BLaER1 treated with 17β-estradiol and CSF1 and Interleukin-3, amounts not matched to agents 10 nM and 100 nM (cell line): Measurements from ENCODE around the gene RFXANK.
A peak's percentile ranks its signal among the peaks of the same experiment; 100 is the strongest.

Experiments
- H3K27ac ChIP-seq, 11 experiments: shearing (Covaris generic); formaldehyde crosslinking; 2 replicates each; pipeline ENCODE4 v1.8.1; 2022
- H3K27me3 ChIP-seq, 11 experiments: shearing (Covaris generic); formaldehyde crosslinking; 2 replicates each; pipeline ENCODE4 v1.8.1; 2022
- H3K36me3 ChIP-seq, 11 experiments: shearing (Covaris generic); formaldehyde crosslinking; 2 replicates each; pipeline ENCODE4 v1.8.1; 2022
- H3K4me1 ChIP-seq, 10 experiments: shearing (Covaris generic); formaldehyde crosslinking; 2 replicates each; pipeline ENCODE4 v1.8.1; 2022
- H3K4me2 ChIP-seq, 11 experiments: shearing (Covaris generic); formaldehyde crosslinking; 2 replicates each; pipeline ENCODE4 v1.8.1; 2022
- H3K4me3 ChIP-seq, 10 experiments: shearing (Covaris generic); formaldehyde crosslinking; 2 replicates each; pipeline ENCODE4 v1.8.1; 2022
- H3K9ac ChIP-seq, 11 experiments: shearing (Covaris generic); formaldehyde crosslinking; 2 replicates each; pipeline ENCODE4 v1.8.1; 2022
- H3K9me3 ChIP-seq, 11 experiments: shearing (Covaris generic); formaldehyde crosslinking; replicated peaks in 1 of 11; 2 replicates each; pipeline ENCODE4 v1.8.1; 2022
- H4K20me1 ChIP-seq, 11 experiments: shearing (Covaris generic); formaldehyde crosslinking; 2 replicates each; pipeline ENCODE4 v1.8.1; 2022
- Cebpa-rat ChIP-seq, 11 experiments: shearing (Covaris generic); IDR thresholded peaks; 2 replicates each; pipeline ENCODE4 v1.8.1; 2022

The RFXANK gene

DNA sequence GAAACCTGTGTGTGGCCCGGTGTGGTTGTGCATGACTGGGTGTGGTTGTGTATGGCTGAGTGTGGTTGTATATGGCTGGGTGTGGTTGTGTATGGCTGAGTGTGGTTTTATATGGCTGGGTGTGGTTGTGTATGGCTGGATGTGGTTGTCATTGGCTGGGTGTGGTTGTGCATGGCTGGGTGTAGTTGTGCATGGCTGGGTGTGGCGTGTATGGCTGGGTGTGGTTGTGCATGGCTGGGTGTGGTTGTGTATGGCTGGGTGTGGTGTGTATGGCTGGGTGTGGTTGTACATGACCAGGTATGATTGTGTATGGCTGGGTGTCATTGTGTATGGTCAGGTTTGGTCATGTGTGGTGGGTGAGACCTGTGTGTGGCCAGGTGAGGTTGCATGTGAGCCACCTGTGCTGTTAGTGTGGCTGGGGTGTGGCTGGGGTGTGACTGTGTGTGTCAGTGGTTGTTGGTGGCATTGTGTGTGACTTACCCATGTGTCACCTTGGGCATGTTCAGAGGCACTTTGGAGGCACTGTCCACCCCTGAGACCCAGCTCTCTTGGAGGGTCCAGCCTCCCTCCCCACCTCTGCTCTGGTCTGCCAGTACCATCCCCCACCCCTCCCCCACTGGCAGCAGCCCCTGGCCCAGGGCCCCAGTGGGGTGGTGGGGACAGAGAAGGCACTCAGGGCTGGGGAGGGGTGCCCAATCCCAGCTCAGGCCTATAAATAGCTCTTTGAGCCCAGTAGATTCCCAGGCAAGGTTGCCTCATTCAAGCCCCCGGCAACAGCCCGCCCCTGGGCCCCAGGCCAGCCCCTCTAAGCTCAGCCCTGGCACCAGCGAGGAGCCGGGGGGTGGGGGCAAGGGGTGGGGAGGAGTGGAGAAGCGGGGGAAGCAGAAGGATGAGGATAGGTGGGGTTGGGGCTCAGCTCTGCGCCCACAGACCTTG is 15.8 kb downstream of the RFXANK start:
- Histone ChIP-seq H3K27ac (no peak overlapping the region), H3K27me3 (peaks cover 20 to 40% (median 25%) of the 10 kb centered on the region in 11 experiments), H3K4me2 (peak overlapping the region in 3 of 11 experiments; percentile 4 to 43 (median 11); a peak in 4 of 22 replicates), H4K20me1 (peaks cover 0 to 6% (median 0%) of the 10 kb centered on the region in 11 experiments; a peak in 4 of 22 replicates), H3K9ac (no peak overlapping the region), H3K36me3 (no peaks in the 10 kb centered on the region), H3K4me1 (peaks cover 0 to 16% (median 9%) of the 10 kb centered on the region in 10 experiments; a peak in 10 of 20 replicates), H3K9me3 (no peaks in the 10 kb centered on the region; a peak in 1 of 22 replicates), H3K4me3 (no peak overlapping the region)
- no peak for TF ChIP-seq Cebpa-rat (IDR thresholded peaks at IDR 0.05)

DNA sequence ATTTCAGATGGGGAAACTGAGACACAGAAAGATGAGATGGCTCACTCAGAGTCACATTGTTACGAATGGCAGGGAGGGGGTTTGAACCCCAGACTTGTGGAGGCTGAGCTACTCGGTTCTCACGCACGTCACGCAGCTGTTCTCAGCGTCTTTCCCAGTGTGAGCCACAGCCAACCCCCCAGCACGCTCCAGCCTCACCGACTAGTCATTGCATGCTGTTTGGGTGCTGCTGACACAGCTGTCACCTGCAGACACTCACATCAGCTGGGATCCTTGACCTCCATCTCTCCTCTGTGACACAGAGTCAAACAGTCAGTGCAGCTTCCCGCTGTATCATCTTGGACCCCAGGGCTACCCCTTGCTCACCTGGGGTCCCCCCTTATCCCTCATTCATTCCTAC is 17.3 kb downstream of the RFXANK start:
- Histone ChIP-seq H3K27me3 (peaks cover 35 to 55% (median 40%) of the 10 kb centered on the region in 11 experiments), H3K27ac (no peak overlapping the region), H3K9me3 (no peaks in the 10 kb centered on the region; a peak in 1 of 22 replicates), H3K4me3 (no peak overlapping the region), H3K4me1 (peaks cover 0 to 9% (median under 1%) of the 10 kb centered on the region in 10 experiments; a peak in 6 of 20 replicates), H3K36me3 (no peaks in the 10 kb centered on the region), H4K20me1 (peaks cover 0 to 21% (median 0%) of the 10 kb centered on the region in 11 experiments; a peak in 5 of 22 replicates), H3K4me2 (no peak overlapping the region), H3K9ac (no peak overlapping the region)
- TF ChIP-seq Cebpa-rat (IDR thresholded peaks at IDR 0.05): no peak

DNA sequence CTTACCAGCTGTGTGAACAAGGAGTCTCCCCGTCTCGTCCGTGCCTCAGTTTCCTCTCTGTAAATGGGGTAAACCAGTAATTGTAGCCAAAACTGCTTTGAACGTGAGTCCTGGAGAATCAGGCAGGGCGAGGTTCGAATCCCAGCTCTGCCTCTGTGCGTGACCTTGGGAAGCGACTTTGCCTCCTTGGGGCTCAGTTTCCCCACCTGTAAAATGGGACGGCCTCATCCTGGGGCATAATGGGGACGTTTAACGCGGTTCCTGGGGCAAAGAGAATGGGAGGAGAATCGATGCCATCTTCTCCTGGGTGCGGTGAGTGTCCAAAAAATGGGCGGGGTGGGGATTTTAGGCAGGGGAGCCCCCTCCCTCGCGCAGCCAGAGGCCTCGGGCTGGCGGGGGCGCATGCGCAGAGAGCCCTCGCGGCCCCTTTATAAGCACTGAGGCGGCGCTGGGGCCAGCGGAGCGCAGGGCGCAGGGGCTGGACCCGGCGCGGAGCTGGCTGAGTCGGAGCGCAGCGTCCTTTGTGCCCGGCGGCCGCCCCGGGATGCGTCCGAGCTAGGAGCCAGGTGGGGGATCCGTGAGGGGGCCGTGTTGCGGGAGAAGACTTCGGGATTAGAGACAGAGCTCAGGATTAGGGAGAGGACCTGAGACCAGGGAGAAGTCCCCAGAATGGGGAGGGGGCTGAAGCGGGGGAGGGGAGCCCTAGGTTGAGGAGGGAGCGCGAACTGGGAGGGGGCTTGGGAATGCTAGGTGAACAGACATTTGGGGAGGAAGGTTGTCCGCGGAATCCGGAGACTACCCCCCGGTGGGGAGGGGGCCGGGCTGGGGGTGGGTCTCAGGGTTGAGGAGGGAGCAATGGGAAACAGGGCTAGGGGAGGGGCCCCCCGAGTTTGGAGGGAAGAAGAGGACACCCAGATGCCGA is 19.7 kb downstream of the RFXANK start, which contains the start of gene NCAN:
TSS of gene NCAN (plus strand) at position 460 of the 922 bp plus-strand sequence. CDS start 4,996 bp downstream, outside the sequence.
- Histone ChIP-seq H3K9me3 (peaks cover 0 to 3% (median 0%) of the 10 kb centered on the region in 11 experiments; a peak in 2 of 22 replicates), H3K4me2 (no peak within 1 kb of the TSS), H3K36me3 (no peaks in the 10 kb centered on the region), H3K4me3 (no peak within 1 kb of the TSS), H3K27me3 (peaks cover 37 to 61% (median 45%) of the 10 kb centered on the region in 11 experiments), H3K27ac (no peak within 1 kb of the TSS), H3K9ac (no peak within 1 kb of the TSS), H4K20me1 (peaks cover 0 to 21% (median 0%) of the 10 kb centered on the region in 11 experiments; a peak in 6 of 22 replicates), H3K4me1 (peaks cover 0 to 9% (median 0%) of the 10 kb centered on the region in 10 experiments; a peak in 5 of 20 replicates)
- no peak for TF ChIP-seq Cebpa-rat (IDR thresholded peaks at IDR 0.05)

DNA sequence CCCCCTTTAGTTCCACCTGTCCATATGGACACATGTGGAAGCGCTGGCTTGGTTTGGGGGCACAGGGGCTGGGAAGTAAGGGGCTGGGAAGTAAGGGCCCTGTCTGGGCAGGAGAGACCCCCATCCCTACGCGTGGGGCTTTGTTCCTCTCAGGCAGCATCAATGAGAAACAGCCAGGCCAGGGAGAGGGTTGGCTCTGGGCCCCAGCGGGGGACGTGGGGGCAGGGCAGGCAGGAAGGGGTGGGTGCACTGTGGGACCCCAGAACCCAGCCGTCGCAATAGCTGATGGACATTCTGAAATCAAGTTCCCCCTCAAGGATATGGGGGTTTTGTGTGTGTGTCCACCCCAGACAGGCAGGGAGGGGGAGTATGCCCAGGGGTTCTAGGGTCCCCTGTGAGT is 20.9 kb downstream of the RFXANK start:
- no peak for TF ChIP-seq Cebpa-rat (IDR thresholded peaks at IDR 0.05)
- no peak overlapping the region for H3K9ac ChIP-seq
- H3K27me3 ChIP-seq: peaks cover 37 to 61% (median 45%) of the 10 kb centered on the region in 11 experiments

DNA sequence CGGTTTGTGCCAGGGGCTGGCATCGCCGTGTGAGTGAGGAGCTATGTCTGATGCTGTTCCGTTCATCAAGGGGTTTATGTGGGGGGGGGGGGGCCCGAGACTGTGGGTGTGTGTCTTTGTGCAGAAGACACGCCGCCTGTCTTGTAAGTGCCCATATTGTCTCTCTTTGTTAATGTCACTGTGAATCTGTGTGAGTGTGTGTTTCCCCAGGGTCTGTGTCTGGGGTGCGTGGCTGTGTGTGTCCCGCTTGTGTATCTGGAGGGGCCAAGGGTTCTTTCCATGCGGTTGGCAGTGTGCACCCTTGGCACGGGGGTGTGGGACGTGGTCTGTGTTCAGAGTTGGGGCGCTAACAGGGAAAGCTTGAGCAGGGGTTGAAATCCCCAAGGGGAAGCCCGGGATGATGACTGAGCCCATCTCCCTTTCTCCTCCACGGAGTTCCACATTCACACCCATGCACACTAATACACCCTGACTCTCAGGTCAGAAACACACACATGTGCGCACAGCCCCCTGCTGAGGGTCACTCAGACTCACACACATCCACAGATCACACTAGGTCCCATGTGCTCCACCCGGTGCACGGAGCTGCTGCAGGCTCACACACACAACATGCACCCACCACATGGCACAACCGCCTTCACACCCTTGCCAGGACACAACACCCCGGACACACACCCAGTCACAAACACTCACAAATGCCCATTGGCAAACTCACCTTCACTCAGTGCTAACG is 21.5 kb downstream of the RFXANK start:
- Histone ChIP-seq H3K9ac (no peak overlapping the region), H3K27me3 (peaks cover 37 to 61% (median 45%) of the 10 kb centered on the region in 11 experiments), H4K20me1 (peaks cover 0 to 21% (median 0%) of the 10 kb centered on the region in 11 experiments; a peak in 6 of 22 replicates), H3K27ac (no peak overlapping the region), H3K4me2 (no peak overlapping the region), H3K4me3 (no peak overlapping the region), H3K36me3 (no peaks in the 10 kb centered on the region), H3K4me1 (no peaks in the 10 kb centered on the region; a peak in 1 of 20 replicates), H3K9me3 (peaks cover 0 to 9% (median 0%) of the 10 kb centered on the region in 11 experiments; a peak in 1 of 22 replicates)
- TF ChIP-seq Cebpa-rat (IDR thresholded peaks at IDR 0.05): no peak

More for the DNA sequence above, 20.9 kb downstream of the RFXANK start:
- Histone ChIP-seq H3K4me1 (peaks cover 0 to under 1% (median 0%) of the 10 kb centered on the region in 10 experiments; a peak in 2 of 20 replicates), H3K9me3 (peaks cover 0 to 9% (median 0%) of the 10 kb centered on the region in 11 experiments; a peak in 1 of 22 replicates), H4K20me1 (peaks cover 0 to 21% (median 0%) of the 10 kb centered on the region in 11 experiments; a peak in 6 of 22 replicates), H3K36me3 (no peaks in the 10 kb centered on the region), H3K4me2 (no peak overlapping the region), H3K27ac (no peak overlapping the region), H3K4me3 (no peak overlapping the region)

DNA sequence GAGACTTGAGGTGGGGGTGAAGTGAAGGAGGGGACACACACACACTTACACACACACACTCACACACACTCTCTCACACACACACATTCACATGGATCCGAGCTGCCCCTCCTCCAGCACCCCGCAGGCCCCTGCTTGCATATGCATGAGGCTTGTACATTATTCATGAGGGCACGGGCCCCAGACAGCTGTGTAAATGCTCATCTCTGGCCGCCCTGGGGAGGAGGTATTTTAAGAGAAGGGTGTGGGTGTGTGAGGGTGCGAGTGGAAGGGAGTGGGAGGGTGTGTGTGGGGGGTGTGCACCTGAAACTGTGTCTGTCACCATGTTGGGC is 22.1 kb downstream of the RFXANK start:
- Histone ChIP-seq H3K27me3 (peaks cover 37 to 59% (median 45%) of the 10 kb centered on the region in 11 experiments), H3K9ac (no peak overlapping the region), H3K9me3 (peaks cover 0 to 9% (median 0%) of the 10 kb centered on the region in 11 experiments; a peak in 1 of 22 replicates), H3K36me3 (no peaks in the 10 kb centered on the region), H3K4me1 (no peaks in the 10 kb centered on the region; a peak in 1 of 20 replicates), H4K20me1 (peaks cover 0 to 21% (median 0%) of the 10 kb centered on the region in 11 experiments; a peak in 6 of 22 replicates), H3K27ac (no peak overlapping the region), H3K4me3 (no peak overlapping the region), H3K4me2 (no peak overlapping the region)
- no peak for TF ChIP-seq Cebpa-rat (IDR thresholded peaks at IDR 0.05)

DNA sequence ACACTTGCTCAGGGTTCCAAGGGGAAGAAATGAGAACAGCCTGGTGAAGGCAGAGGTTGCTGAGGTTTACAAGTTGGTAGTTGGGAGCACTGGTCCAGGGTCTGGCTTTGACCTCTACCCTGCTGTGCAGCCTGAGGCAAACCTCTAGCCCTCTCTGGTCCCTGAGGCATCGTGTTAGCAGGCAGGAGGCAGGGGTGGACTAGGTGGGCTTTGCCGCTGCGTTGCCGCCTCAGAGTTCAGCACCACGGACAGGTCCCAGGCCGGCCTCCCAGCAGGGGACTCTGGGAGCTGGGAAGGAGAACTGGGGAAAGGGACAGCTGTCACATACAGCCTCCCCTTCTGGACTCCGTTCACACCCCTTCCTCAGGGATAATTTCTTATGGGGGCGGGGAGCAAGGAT is 22.8 kb downstream of the RFXANK start:
- H3K27ac ChIP-seq: no peak overlapping the region
- H3K4me2 ChIP-seq: no peak overlapping the region
- peaks cover 0 to 21% (median 0%) of the 10 kb centered on the region in 11 experiments; a peak in 6 of 22 replicates for H4K20me1 ChIP-seq
- no peak for TF ChIP-seq Cebpa-rat (IDR thresholded peaks at IDR 0.05)
- no peaks in the 10 kb centered on the region for H3K36me3 ChIP-seq
- peaks cover 37 to 54% (median 45%) of the 10 kb centered on the region in 11 experiments for H3K27me3 ChIP-seq
- no peaks in the 10 kb centered on the region; a peak in 1 of 20 replicates for H3K4me1 ChIP-seq
- H3K9me3 ChIP-seq: peaks cover 0 to 9% (median 0%) of the 10 kb centered on the region in 11 experiments; a peak in 1 of 22 replicates
- no peak overlapping the region for H3K9ac ChIP-seq
- no peak overlapping the region for H3K4me3 ChIP-seq

DNA sequence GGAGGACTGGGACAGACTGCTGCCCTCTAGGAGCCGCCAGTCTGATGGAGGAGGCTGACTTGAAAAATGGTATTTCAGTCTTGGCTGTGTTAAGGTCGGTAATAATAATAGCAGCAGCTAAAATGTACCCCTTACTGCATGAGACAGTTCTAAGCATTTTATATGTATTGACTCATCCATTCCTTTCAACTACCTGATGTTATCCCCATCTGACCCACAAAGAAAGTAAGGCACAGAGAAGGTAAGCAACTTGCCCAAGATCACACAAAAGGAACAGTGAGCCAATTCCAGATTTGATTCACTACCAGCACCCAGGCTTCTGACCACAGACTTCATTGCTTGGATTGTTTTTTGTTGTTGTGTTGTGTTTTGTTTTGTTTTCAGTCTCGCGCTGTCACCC is 23.7 kb downstream of the RFXANK start:
- H3K9me3 ChIP-seq: peaks cover 0 to 9% (median 0%) of the 10 kb centered on the region in 11 experiments; a peak in 1 of 22 replicates
- H3K4me3 ChIP-seq: no peak overlapping the region
- H3K4me1 ChIP-seq: no peaks in the 10 kb centered on the region; a peak in 1 of 20 replicates
- peaks cover 0 to 21% (median 0%) of the 10 kb centered on the region in 11 experiments; a peak in 6 of 22 replicates for H4K20me1 ChIP-seq
- H3K36me3 ChIP-seq: no peaks in the 10 kb centered on the region
- H3K27ac ChIP-seq: no peak overlapping the region
- no peak overlapping the region for H3K9ac ChIP-seq
- no peak overlapping the region for H3K4me2 ChIP-seq
- no peak for TF ChIP-seq Cebpa-rat (IDR thresholded peaks at IDR 0.05)
- H3K27me3 ChIP-seq: peaks cover 36 to 46% (median 41%) of the 10 kb centered on the region in 11 experiments
